ENCODE data around the gene LMNTD1.
"Not testable (repeated sequence)": the region's sequence is repeated elsewhere in the genome, so short reads cannot be mapped to it uniquely, and the experiment has no call there.

LMNTD1 gene, protein sequence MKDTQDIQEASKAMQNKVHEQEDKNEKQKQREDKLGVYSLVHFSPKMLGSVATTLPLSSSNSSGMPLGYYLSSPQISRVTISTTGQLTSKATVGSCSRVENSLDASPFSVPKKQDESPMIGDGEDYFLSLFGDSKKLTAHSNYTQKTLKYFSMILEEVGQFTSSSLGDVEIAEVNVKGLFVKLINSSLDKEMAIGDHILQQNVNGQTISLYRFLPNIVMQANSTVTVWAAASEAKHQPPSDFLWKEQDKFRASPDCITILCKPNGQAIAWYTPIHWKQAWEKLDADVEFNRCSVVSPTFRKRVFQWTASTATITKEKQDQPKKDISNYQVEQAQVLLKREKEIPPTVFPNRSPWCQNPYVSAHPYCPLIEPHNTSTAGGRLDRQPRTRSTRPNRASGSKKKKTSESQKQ

GRCh38 chr12:25553098-25553497 lies at the start of gene LMNTD1:
TSS of gene LMNTD1 (minus strand) at chr12:25553283. CDS start at chr12:25552959, 324 bp downstream.
- no peak for DNase-seq

- no peak for DNase-seq
These were observed 45.9 kb upstream of the LMNTD1 start for GRCh38 chr12:25598956-25599355.

DNA sequence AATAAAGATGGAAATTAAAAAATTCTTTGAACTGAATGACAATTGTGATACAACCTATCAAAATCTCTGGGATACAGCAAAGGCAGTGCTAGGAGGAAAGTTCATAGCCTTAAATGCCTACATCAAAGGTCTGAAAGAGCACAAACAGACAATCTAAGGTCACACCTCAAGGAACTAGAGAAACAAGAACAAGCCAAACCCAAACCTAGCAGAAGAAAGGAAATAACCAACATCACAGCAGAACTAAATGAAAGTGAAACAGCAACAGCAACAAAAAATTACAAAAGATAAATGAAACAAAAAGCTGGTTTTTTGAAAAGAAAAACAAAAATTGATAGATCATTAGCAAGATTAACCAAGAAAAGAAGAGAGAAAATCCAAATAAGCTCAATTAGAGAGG lies 42.4 kb upstream of the LMNTD1 start:
- not testable (repeated sequence) for DNase-seq

- no peak for DNase-seq
These were observed 41.3 kb upstream of the LMNTD1 start for GRCh38 chr12:25594376-25594775.

- DNase-seq, result no peak
These were observed 39.8 kb upstream of the LMNTD1 start for GRCh38 chr12:25592725-25593495.

GRCh38 chr12:25591144-25591543 lies 38.1 kb upstream of the LMNTD1 start:
- DNase-seq, result no peak

- peak; percentile 3 for DNase-seq
These were observed 37.1 kb upstream of the LMNTD1 start for GRCh38 chr12:25590011-25590721.

GRCh38 chr12:25587346-25587745 lies 34.3 kb upstream of the LMNTD1 start:
- no peak for DNase-seq

DNA sequence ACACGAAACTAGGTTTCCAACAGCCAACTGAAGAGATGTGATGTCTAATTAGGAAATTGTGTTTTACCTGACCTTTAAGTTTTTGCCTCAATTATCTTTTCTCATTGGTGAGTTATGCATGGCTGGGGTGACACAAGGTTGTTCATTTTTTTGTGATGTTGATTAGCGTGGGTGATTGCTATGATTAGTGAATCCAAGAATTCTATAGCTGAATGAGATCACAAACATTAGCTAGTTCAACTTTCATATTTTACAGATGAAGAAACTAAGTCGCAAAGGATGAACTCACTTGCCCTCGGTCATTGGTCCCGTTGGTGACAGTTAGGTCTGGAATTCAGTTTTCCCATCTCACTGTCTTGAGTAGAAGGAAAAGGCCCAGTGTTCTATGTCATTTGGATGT lies 32.6 kb upstream of the LMNTD1 start:
- no peak for DNase-seq

- no peak for DNase-seq
These were observed 32.0 kb upstream of the LMNTD1 start for GRCh38 chr12:25585021-25585523.

GRCh38 chr12:25584596-25584995 lies 31.5 kb upstream of the LMNTD1 start:
- no peak for DNase-seq

DNA sequence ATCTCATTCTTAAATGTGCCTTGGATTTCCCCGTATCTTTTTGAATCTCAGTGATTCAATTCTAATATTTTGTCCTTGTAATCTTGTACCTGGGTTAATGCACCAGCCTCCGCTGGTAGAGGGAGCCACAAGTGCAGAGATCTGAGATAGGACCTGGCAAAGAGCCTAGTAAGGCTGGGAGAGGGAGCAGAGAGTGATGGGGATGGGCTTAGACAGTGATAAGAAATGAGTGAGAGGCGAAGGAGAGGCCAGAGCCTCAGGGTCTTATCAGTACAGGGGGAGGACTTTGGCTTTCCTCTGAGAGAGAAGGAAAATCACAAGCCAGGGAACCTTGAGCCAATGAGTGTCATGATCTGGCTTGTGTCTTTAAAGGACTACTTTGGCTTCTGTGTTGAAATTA lies 30.5 kb upstream of the LMNTD1 start:
- DNase-seq, result no peak

- no peak for DNase-seq
These were observed 28.0 kb upstream of the LMNTD1 start for GRCh38 chr12:25581067-25581466.

- DNase-seq, result no peak
These were observed 25.5 kb upstream of the LMNTD1 start for GRCh38 chr12:25578411-25579143.

- no peak for DNase-seq
These were observed 21.7 kb upstream of the LMNTD1 start for GRCh38 chr12:25574761-25575160.

GRCh38 chr12:25573346-25573745 lies 20.3 kb upstream of the LMNTD1 start:
- DNase-seq, result no peak

GRCh38 chr12:25570418-25570817 lies 17.3 kb upstream of the LMNTD1 start:
- DNase-seq, result no peak

DNA sequence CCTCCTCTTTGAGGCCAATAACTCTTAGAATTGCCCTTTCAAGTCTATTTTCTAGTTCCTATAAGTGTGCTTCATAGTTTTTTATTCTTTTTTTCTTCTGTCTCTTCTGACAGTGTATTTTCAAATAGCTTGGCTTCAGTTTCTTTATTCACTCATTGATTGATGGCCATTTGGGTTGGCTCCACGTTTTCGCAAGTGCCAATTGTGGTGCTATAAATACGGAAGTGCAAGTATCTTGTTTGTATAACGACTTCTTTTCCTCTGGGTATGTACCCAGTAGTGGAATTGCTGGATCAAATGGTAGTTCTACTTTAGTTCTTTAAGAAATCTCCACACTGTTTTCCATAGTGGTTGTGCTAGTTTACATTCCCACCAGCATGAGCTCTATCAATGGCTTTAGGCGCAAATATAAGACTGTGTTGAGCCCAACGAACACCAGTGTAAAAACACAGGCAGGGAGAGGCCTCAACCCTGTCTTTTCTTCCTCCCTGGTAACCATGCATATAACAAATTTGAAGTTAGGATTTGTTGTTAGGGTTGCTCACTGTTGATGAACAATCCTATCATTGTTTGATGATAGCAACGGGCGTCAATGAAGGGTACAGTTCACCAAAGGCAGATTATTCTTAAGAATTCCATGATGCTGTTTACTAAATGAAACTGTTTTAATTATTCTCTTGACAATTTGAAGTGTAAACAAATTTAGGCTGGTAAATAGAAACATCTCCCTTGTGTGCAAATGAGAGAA lies 13.3 kb upstream of the LMNTD1 start:
- no peak for DNase-seq

GRCh38 chr12:25558586-25558985 lies 5.5 kb upstream of the LMNTD1 start:
- DNase-seq, result no peak

- DNase-seq, result peak; percentile 23
These were observed 4.8 kb upstream of the LMNTD1 start for GRCh38 chr12:25557830-25558436.

DNA sequence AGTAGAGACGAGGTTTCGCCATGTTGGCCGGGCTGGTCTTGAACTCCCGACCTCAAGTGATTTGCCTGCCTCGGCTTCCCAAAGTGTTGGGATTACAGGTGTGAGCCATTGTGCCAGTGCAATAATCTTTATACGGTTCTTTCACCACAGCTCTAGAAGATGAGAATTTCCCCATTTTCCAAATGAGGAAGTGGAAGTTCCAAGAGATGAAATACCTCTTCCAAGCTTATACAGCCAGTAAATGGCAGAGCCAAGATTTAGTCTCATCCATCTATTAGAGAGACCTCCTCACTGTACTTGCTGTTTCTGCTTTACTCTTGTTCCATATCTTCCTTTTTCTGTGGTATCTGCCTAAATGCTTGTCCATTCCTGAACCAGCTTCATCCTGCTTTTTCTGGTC lies 3.1 kb upstream of the LMNTD1 start:
- DNase-seq, result no peak

All from CD4-positive, alpha-beta T cell treated with Interleukin-4 for 4 hours (primary cell).